C4-2B (cell line): ENCODE measurements around the gene MIB2.

Source experiments
- CTCF ChIP-seq: fragments of 450-650 bp; conservative IDR thresholded peaks from 2 replicates; pipeline ENCODE4 v1.5.1; 2017; ENCODE audit warnings: mild to moderate bottlenecking
- ZFX ChIP-seq: fragments of 450-650 bp; IDR thresholded peaks from 2 replicates; pipeline ENCODE4 v1.6.1; 2017

GRCh38 chr1:1605724-1606123 is 9.6 kb upstream of the MIB2 start:
- TF ChIP-seq CTCF (no peak), ZFX (no peak)
